MM.1S (cell line): ENCODE measurements around the gene CHCHD4.

Source experiments
- DNase-seq: peaks from one replicate; pipeline ENCODE4 v3.0.0-alpha.2; 2015
- H2AFZ ChIP-seq: fragments of 300-600 bp; sonication (generic); 2 replicates; pipeline ENCODE4 v1.6.0; 2016; ENCODE audit warnings: antibody characterized with exemption, low read length
- H3F3A ChIP-seq: fragments of 300-600 bp; sonication (generic); 2 replicates; pipeline ENCODE4 v1.6.1; 2016; ENCODE audit warnings: mild to moderate bottlenecking, antibody characterized with exemption, low read length, moderate library complexity, mixed read lengths; ENCODE audit not compliant: insufficient read depth
- H3K27ac ChIP-seq: fragments of 300-600 bp; sonication (generic); 2 replicates; pipeline ENCODE4 v1.5.1; 2016; ENCODE audit warnings: mild to moderate bottlenecking, low read length
- H3K27me3 ChIP-seq: fragments of 300-600 bp; sonication (generic); replicated peaks from 2 replicates; pipeline ENCODE4 v1.6.0; 2016; ENCODE audit warnings: low read length; ENCODE audit not compliant: insufficient read depth
- H3K36me3 ChIP-seq: fragments of 300-600 bp; sonication (generic); replicated peaks from 2 replicates; pipeline ENCODE4 v1.6.1; 2016; ENCODE audit warnings: mild to moderate bottlenecking, low read length, mixed read lengths; ENCODE audit not compliant: insufficient read depth
- H3K4me1 ChIP-seq: fragments of 300-600 bp; sonication (generic); 2 replicates; pipeline ENCODE4 v1.6.1; 2016; ENCODE audit warnings: low read length, mixed read lengths
- H3K4me2 ChIP-seq: fragments of 300-600 bp; sonication (generic); 2 replicates; pipeline ENCODE4 v1.6.0; 2016; ENCODE audit warnings: low read depth, low read length
- H3K4me3 ChIP-seq: fragments of 300-600 bp; sonication (generic); 2 replicates; pipeline ENCODE4 v1.5.1; 2016; ENCODE audit warnings: low read length, mixed read lengths
- H3K79me2 ChIP-seq: fragments of 300-600 bp; sonication (generic); 2 replicates; pipeline ENCODE4 v1.6.1; 2016; ENCODE audit warnings: mixed run types, low read length, mixed read lengths
- H3K9ac ChIP-seq: fragments of 300-600 bp; sonication (generic); 2 replicates; pipeline ENCODE4 v1.6.1; 2016; ENCODE audit warnings: low read length, mixed read lengths
- H3K9me2 ChIP-seq: fragments of 300-600 bp; sonication (generic); replicated peaks from 2 replicates; pipeline ENCODE4 v1.6.1; 2016; ENCODE audit warnings: mild to moderate bottlenecking, low read length, mixed read lengths; ENCODE audit not compliant: insufficient read depth
- H3K9me3 ChIP-seq: fragments of 300-600 bp; sonication (generic); replicated peaks from 2 replicates; pipeline ENCODE4 v1.6.1; 2016; ENCODE audit warnings: mild to moderate bottlenecking, low read length, mixed read lengths; ENCODE audit not compliant: insufficient read depth
- H4K20me1 ChIP-seq: fragments of 300-600 bp; sonication (generic); 2 replicates; pipeline ENCODE4 v1.6.1; 2016; ENCODE audit warnings: mild to moderate bottlenecking, low read length, moderate library complexity, mixed read lengths; ENCODE audit not compliant: insufficient read depth
- EZH2 ChIP-seq: fragments of 300-600 bp; sonication (generic); optimal IDR thresholded peaks from 2 replicates; pipeline ENCODE3; 2017; ENCODE audit warnings: low read depth, mild to moderate bottlenecking, antibody characterized with exemption, low read length, mixed read lengths
- EZH2phosphoT487 ChIP-seq: fragments of 300-600 bp; sonication (generic); IDR thresholded peaks from 2 replicates; pipeline ENCODE4 v1.6.1; 2018; ENCODE audit warnings: antibody characterized with exemption, low read length
- TF ChIP-seq, protein P1 (sequence below): fragments of 300-600 bp; sonication (generic); IDR thresholded peaks from 2 replicates; pipeline ENCODE4 v1.5.1; 2016; ENCODE audit warnings: antibody characterized with exemption, low read length, mixed read lengths

Gene CHCHD4

DNA sequence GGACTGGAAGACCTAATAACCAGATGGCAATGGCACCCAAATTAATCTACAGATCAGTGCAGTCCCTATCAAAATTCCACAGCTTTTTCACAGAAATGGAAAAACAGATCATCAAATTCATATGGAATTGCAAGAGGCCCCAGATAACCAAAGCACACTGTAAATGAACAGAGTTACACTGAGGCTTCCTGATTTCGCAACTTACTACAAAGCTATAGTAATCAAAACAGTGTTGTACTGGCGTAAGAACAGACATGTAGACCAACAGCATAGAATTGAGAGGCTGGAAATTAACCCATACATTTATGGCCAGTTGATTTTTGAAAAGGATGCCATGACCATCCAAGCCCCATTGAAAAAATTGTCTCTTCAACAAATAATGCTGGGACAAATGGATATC lies 37.5 kb upstream of the CHCHD4 start:
- Histone ChIP-seq H3K4me3 (no peak overlapping the region), H3K79me2 (no peaks in the 10 kb centered on the region), H3K9me2 (no peaks in the 10 kb centered on the region), H2AFZ (no peak overlapping the region), H4K20me1 (no peaks in the 10 kb centered on the region), H3K27ac (no peak overlapping the region), H3F3A (no peaks in the 10 kb centered on the region), H3K4me1 (no peaks in the 10 kb centered on the region), H3K9ac (no peak overlapping the region), H3K36me3 (peaks cover 10% of the 10 kb centered on the region; the same call in 1 of the 2 replicates), H3K27me3 (no peaks in the 10 kb centered on the region), H3K4me2 (no peak overlapping the region), H3K9me3 (no peaks in the 10 kb centered on the region)
- no peak for DNase-seq
- TF ChIP-seq, protein P1, sequence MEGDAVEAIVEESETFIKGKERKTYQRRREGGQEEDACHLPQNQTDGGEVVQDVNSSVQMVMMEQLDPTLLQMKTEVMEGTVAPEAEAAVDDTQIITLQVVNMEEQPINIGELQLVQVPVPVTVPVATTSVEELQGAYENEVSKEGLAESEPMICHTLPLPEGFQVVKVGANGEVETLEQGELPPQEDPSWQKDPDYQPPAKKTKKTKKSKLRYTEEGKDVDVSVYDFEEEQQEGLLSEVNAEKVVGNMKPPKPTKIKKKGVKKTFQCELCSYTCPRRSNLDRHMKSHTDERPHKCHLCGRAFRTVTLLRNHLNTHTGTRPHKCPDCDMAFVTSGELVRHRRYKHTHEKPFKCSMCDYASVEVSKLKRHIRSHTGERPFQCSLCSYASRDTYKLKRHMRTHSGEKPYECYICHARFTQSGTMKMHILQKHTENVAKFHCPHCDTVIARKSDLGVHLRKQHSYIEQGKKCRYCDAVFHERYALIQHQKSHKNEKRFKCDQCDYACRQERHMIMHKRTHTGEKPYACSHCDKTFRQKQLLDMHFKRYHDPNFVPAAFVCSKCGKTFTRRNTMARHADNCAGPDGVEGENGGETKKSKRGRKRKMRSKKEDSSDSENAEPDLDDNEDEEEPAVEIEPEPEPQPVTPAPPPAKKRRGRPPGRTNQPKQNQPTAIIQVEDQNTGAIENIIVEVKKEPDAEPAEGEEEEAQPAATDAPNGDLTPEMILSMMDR: no peak
- no peak for TF ChIP-seq EZH2
- no peak for TF ChIP-seq EZH2phosphoT487

- H3K9me3 ChIP-seq: no peaks in the 10 kb centered on the region
- TF ChIP-seq EZH2: no peak
- H3K27me3 ChIP-seq: no peaks in the 10 kb centered on the region
- H4K20me1 ChIP-seq: no peaks in the 10 kb centered on the region
- no peak for DNase-seq
- H3K36me3 ChIP-seq: peaks cover 10% of the 10 kb centered on the region; the same call in 1 of the 2 replicates
- H3F3A ChIP-seq: no peaks in the 10 kb centered on the region
- no peaks in the 10 kb centered on the region for H3K79me2 ChIP-seq
- H3K4me3 ChIP-seq: no peak overlapping the region
- no peaks in the 10 kb centered on the region for H3K9me2 ChIP-seq
- H2AFZ ChIP-seq: no peak overlapping the region
- H3K27ac ChIP-seq: no peak overlapping the region
- no peak overlapping the region for H3K9ac ChIP-seq
- no peak overlapping the region for H3K4me2 ChIP-seq
- no peaks in the 10 kb centered on the region for H3K4me1 ChIP-seq
These were observed 36.6 kb upstream of the CHCHD4 start for GRCh38 chr3:14161282-14161681.

GRCh38 chr3:14159426-14159825 lies 34.8 kb upstream of the CHCHD4 start:
- Histone ChIP-seq H3K79me2 (no peaks in the 10 kb centered on the region), H2AFZ (no peak overlapping the region), H3K9ac (no peak overlapping the region), H3K4me3 (no peak overlapping the region), H3K27me3 (no peaks in the 10 kb centered on the region), H3F3A (no peaks in the 10 kb centered on the region), H3K36me3 (peaks cover 10% of the 10 kb centered on the region; the same call in 1 of the 2 replicates), H3K4me1 (no peaks in the 10 kb centered on the region), H3K9me2 (no peaks in the 10 kb centered on the region), H4K20me1 (no peaks in the 10 kb centered on the region), H3K27ac (no peak overlapping the region), H3K9me3 (no peaks in the 10 kb centered on the region), H3K4me2 (no peak overlapping the region)
- no peak for DNase-seq
- TF ChIP-seq, protein P1: no peak
- TF ChIP-seq EZH2 (no peak), EZH2phosphoT487 (no peak)

DNA sequence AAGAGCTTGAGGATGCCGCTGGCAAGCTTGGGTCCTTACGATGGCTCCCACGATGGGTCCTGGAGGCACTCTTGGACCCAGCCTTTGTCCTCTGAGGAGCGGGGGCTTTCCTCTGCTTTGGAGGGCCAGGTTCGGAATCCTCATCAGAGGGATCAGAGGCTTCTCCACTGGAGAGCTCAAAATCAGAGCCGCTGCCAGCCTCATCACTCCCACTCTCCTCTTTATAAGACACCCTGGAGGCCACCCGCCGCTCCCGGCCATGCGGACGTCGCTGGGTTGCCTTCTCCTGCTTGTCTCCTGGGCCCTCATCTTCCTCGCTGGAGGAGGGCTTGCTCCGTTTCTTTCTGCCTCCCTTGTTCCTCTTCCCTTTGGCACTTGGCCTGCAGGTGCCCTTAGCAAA lies 33.7 kb upstream of the CHCHD4 start:
- Histone ChIP-seq H3K9me2 (no peaks in the 10 kb centered on the region), H4K20me1 (no peaks in the 10 kb centered on the region), H3K4me1 (no peaks in the 10 kb centered on the region), H3K27me3 (no peaks in the 10 kb centered on the region), H3K4me2 (no peak overlapping the region), H3K9me3 (no peaks in the 10 kb centered on the region), H3K27ac (no peak overlapping the region), H3K36me3 (peaks cover 10% of the 10 kb centered on the region; the same call in 1 of the 2 replicates), H3K4me3 (no peak overlapping the region), H2AFZ (no peak overlapping the region), H3K9ac (no peak overlapping the region), H3F3A (no peaks in the 10 kb centered on the region), H3K79me2 (no peaks in the 10 kb centered on the region)
- TF ChIP-seq EZH2 (no peak), EZH2phosphoT487 (no peak)
- TF ChIP-seq, protein P1: no peak
- DNase-seq: no peak
